HEK293 (cell line): ENCODE measurements around the gene IL13.

Experiments used
- CTCF ChIA-PET: fragments of 350-600 bp; formaldehyde crosslinking; extraction: SDS; loops from one replicate; lab custom pipeline; 2021; ENCODE audit warnings: antibody characterized with exemption; lab: Yijun Ruan, JAX
- POLR2A ChIA-PET: fragments of 300-600 bp; formaldehyde crosslinking; extraction: SDS; loops from one replicate; lab custom pipeline; 2020; ENCODE audit warnings: antibody characterized with exemption, inconsistent platforms; lab: Yijun Ruan, JAX
- H3K27ac ChIP-seq: fragments of 200-500 bp; sonication (Bioruptor generic); 2 replicates; pipeline ENCODE4 v1.5.1; 2014; ENCODE audit warnings: low read depth, low read length, control low read depth, inconsistent platforms; ENCODE audit errors: extremely low read depth
- H3K36me3 ChIP-seq, 2 experiments: fragments of 200-500 bp in 1 of 2; sonication (Bioruptor generic) in 1 of 2; 1 replicate in 1 of 2; 2 replicates in 1 of 2; pipeline ENCODE4 v1.5.1; 2014 to 2017; ENCODE audit warnings: inconsistent platforms in 2 of 2, low read length in 2 of 2; ENCODE audit not compliant: control insufficient read depth in 2 of 2, insufficient read depth in 1 of 2
- H3K4me1 ChIP-seq: fragments of 200-500 bp; sonication (Bioruptor generic); 2 replicates; pipeline ENCODE4 v1.5.1; 2014; ENCODE audit warnings: mild to moderate bottlenecking, low read length, inconsistent platforms; ENCODE audit not compliant: control insufficient read depth, insufficient read depth
- H3K4me3 ChIP-seq: 2 replicates; pipeline ENCODE4 v1.5.1; 2011; ENCODE audit warnings: low read depth, mild to moderate bottlenecking, control low read depth, low read length, moderate library complexity
- H3K9me3 ChIP-seq: fragments of 200-500 bp; sonication (Bioruptor generic); 2 replicates; pipeline ENCODE4 v1.5.1; 2014; ENCODE audit warnings: low read depth, low read length, inconsistent platforms; ENCODE audit not compliant: control insufficient read depth, insufficient read depth
- GLI2 ChIP-seq: fragments of 450-650 bp; formaldehyde crosslinking; IDR thresholded peaks from 2 replicates; pipeline ENCODE4; 2017; ENCODE audit warnings: missing biosample characterization, missing genetic modification characterization, low read depth, borderline replicate concordance
- KLF9 ChIP-seq: fragments of 450-650 bp; formaldehyde crosslinking; IDR thresholded peaks from 2 replicates; pipeline ENCODE4 v1.5.1; 2016; ENCODE audit warnings: missing biosample characterization, missing genetic modification characterization, low read depth
- PRDM6 ChIP-seq: fragments of 450-650 bp; formaldehyde crosslinking; IDR thresholded peaks from 2 replicates; pipeline ENCODE4 v1.5.1; 2017; ENCODE audit warnings: missing biosample characterization, missing genetic modification characterization
- SETDB1 ChIP-seq: IDR thresholded peaks from one replicate; pipeline ENCODE4 v1.6.1; 2017; ENCODE audit warnings: mild to moderate bottlenecking, low read length, moderate library complexity, mixed read lengths; ENCODE audit not compliant: insufficient read length
- WT1 ChIP-seq: fragments of 450-650 bp; formaldehyde crosslinking; IDR thresholded peaks from 2 replicates; pipeline ENCODE4 v1.5.1; 2016; ENCODE audit warnings: missing biosample characterization, missing genetic modification characterization
- ZEB2 ChIP-seq: fragments of 450-650 bp; formaldehyde crosslinking; IDR thresholded peaks from 2 replicates; pipeline ENCODE4 v1.5.1; 2016; ENCODE audit warnings: missing biosample characterization, missing genetic modification characterization
- ZIC2 ChIP-seq: fragments of 450-650 bp; formaldehyde crosslinking; IDR thresholded peaks from 2 replicates; pipeline ENCODE4 v1.5.1; 2016; ENCODE audit warnings: missing biosample characterization, missing genetic modification characterization
- ZNF133 ChIP-seq: fragments of 450-650 bp; formaldehyde crosslinking; IDR thresholded peaks from 2 replicates; pipeline ENCODE4 v1.5.1; 2016; ENCODE audit warnings: missing biosample characterization, missing genetic modification characterization
- ZNF148 ChIP-seq: fragments of 450-650 bp; formaldehyde crosslinking; IDR thresholded peaks from 2 replicates; pipeline ENCODE4 v1.5.0; 2017; ENCODE audit warnings: missing biosample characterization, missing genetic modification characterization, borderline replicate concordance
- ZNF169 ChIP-seq: fragments of 450-650 bp; formaldehyde crosslinking; IDR thresholded peaks from 2 replicates; pipeline ENCODE4 v1.5.1; 2016; ENCODE audit warnings: missing biosample characterization, missing genetic modification characterization
- ZNF19 ChIP-seq: fragments of 450-650 bp; formaldehyde crosslinking; IDR thresholded peaks from 2 replicates; pipeline ENCODE4; 2016; ENCODE audit warnings: missing biosample characterization, missing genetic modification characterization, low read depth
- ZNF280D ChIP-seq: fragments of 450-650 bp; formaldehyde crosslinking; IDR thresholded peaks from 2 replicates; pipeline ENCODE4 v1.5.1; 2016; ENCODE audit warnings: missing biosample characterization, missing genetic modification characterization
- ZNF341 ChIP-seq: fragments of 450-650 bp; formaldehyde crosslinking; IDR thresholded peaks from 2 replicates; pipeline ENCODE4; 2016; ENCODE audit warnings: low read depth, missing biosample characterization, missing genetic modification characterization
- ZNF404 ChIP-seq: fragments of 450-650 bp; formaldehyde crosslinking; IDR thresholded peaks from 2 replicates; pipeline ENCODE4 v1.5.1; 2017; ENCODE audit warnings: missing biosample characterization, missing genetic modification characterization
- ZNF600 ChIP-seq: fragments of 450-650 bp; formaldehyde crosslinking; IDR thresholded peaks from 2 replicates; pipeline ENCODE4 v1.5.1; 2016; ENCODE audit warnings: missing biosample characterization, missing genetic modification characterization
- TF ChIP-seq, protein P1 (sequence below): fragments of 450-650 bp; formaldehyde crosslinking; IDR thresholded peaks from 2 replicates; pipeline ENCODE4 v1.5.1; 2016; ENCODE audit warnings: missing biosample characterization, missing genetic modification characterization

Gene IL13

GRCh38 chr5:132687995-132688394 lies 30.0 kb downstream of the IL13 start:
- H3K27ac ChIP-seq = no peak overlapping the region
- H3K4me3 ChIP-seq = no peak overlapping the region
- ChIA-PET CTCF (interaction anchor here (0.7 kb wide), 1 partner anchor 161 kb away, joined by 3 read pairs; no protein-coding TSS in a partner anchor), POLR2A (no interaction called here)
- TF ChIP-seq KLF9 (tag by site-specific recombination) = no peak
- peak; percentile 56 for TF ChIP-seq ZIC2
- TF ChIP-seq, all 188 proteins: peak for 1
- H3K36me3 ChIP-seq = peaks cover 0 to 4% of the 10 kb centered on the region in 2 experiments; a peak in 2 of 3 replicates
- peaks cover 4% of the 10 kb centered on the region for H3K4me1 ChIP-seq
- no peaks in the 10 kb centered on the region for H3K9me3 ChIP-seq

GRCh38 chr5:132688536-132689339 lies 30.8 kb downstream of the IL13 start:
- H3K27ac ChIP-seq = no peak overlapping the region
- H3K4me1 ChIP-seq = peaks cover 4% of the 10 kb centered on the region
- H3K4me3 ChIP-seq = no peak overlapping the region
- ChIA-PET POLR2A (interaction anchor here (1.3 kb wide), 1 partner anchor 49 kb away, joined by 3 read pairs; the partner anchor contains the start of gene KIF3A), CTCF (interaction anchor here (0.6 to 0.7 kb wide), 2 partner anchors 92 to 162 kb away, joined by 3 read pairs; no protein-coding TSS in a partner anchor)
- peaks cover 0 to 4% of the 10 kb centered on the region in 2 experiments; a peak in 2 of 3 replicates for H3K36me3 ChIP-seq
- TF ChIP-seq GLI2 = no peak
- TF ChIP-seq, protein P1, sequence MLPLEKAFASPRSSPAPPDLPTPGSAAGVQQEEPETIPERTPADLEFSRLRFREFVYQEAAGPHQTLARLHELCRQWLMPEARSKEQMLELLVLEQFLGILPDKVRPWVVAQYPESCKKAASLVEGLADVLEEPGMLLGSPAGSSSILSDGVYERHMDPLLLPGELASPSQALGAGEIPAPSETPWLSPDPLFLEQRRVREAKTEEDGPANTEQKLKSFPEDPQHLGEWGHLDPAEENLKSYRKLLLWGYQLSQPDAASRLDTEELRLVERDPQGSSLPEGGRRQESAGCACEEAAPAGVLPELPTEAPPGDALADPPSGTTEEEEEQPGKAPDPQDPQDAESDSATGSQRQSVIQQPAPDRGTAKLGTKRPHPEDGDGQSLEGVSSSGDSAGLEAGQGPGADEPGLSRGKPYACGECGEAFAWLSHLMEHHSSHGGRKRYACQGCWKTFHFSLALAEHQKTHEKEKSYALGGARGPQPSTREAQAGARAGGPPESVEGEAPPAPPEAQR (tag by site-specific recombination) = no peak
- TF ChIP-seq ZNF133 (tag by site-specific recombination) = no peak
- TF ChIP-seq SETDB1 = no peak
- H3K9me3 ChIP-seq = no peaks in the 10 kb centered on the region

DNA sequence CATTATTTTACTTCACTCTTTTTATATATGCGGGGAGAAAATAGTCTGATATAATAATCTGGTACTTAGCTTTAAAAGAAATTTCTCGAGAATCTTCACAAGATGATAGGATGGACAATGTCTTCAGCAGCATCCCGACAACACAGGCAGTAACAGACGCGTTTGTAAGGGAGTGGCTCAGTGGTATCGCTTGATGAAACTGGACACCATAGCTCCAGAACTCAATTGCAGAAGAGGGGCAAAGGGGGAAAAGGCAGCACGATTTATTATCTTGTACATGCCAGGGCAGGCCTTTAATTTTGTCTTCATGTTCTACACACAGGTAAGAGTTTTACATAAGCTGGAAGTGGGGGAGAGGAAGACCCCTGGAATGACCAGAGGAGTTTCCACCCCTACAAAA lies 31.5 kb downstream of the IL13 start:
- no peaks in the 10 kb centered on the region for H3K9me3 ChIP-seq
- peaks cover 4% of the 10 kb centered on the region for H3K4me1 ChIP-seq
- POLR2A ChIA-PET = interaction anchor here (0.6 to 1.3 kb wide), 2 partner anchors 46 to 48 kb away, joined by 3 read pairs; partner anchors contain the start of gene KIF3A
- H3K27ac ChIP-seq = no peak overlapping the region
- CTCF ChIA-PET = interaction anchor here (0.6 to 1.4 kb wide), 3 partner anchors 12 to 1391 kb away, joined by 3 to 5 read pairs (median 4); no protein-coding TSS in a partner anchor
- TF ChIP-seq ZNF341 (tag by site-specific recombination) = 0 out of 2 replicates have a peak, but pooled peaks have one; percentile 28
- TF ChIP-seq PRDM6 (tag by site-specific recombination) = peak; percentile 35; the same call in 1 of the 2 replicates
- no peak for TF ChIP-seq ZNF19 (tag by site-specific recombination)
- no peak for TF ChIP-seq ZNF404 (tag by site-specific recombination)
- no peak for TF ChIP-seq ZNF148
- 0 out of 2 replicates have a peak, but pooled peaks have one; percentile 29 for TF ChIP-seq WT1 (tag by site-specific recombination)
- TF ChIP-seq ZNF169 (tag by site-specific recombination) = no peak
- no peak for TF ChIP-seq ZNF280D (tag by site-specific recombination)
- peak; percentile 20; the same call in 1 of the 2 replicates for TF ChIP-seq ZEB2 (tag by site-specific recombination)
- 0 out of 2 replicates have a peak, but pooled peaks have one; percentile 28 for TF ChIP-seq ZNF600 (tag by site-specific recombination)
- H3K36me3 ChIP-seq = peaks cover 0 to 4% of the 10 kb centered on the region in 2 experiments; a peak in 2 of 3 replicates
- H3K4me3 ChIP-seq = no peak overlapping the region
